Measurements from ENCODE around the gene PPM1A. TPM values are rescaled to one million over a fixed set of nuclear protein-coding genes. Genes with fewer than 3 reads are reported as not detected.

PPM1A gene
- total and polyA plus RNA-seq, 2 of the 8 experiments (the other 6 are each of a cell fraction or from before 2014, with no cell fraction given) = 14.0 to 51.2 TPM

DNA sequence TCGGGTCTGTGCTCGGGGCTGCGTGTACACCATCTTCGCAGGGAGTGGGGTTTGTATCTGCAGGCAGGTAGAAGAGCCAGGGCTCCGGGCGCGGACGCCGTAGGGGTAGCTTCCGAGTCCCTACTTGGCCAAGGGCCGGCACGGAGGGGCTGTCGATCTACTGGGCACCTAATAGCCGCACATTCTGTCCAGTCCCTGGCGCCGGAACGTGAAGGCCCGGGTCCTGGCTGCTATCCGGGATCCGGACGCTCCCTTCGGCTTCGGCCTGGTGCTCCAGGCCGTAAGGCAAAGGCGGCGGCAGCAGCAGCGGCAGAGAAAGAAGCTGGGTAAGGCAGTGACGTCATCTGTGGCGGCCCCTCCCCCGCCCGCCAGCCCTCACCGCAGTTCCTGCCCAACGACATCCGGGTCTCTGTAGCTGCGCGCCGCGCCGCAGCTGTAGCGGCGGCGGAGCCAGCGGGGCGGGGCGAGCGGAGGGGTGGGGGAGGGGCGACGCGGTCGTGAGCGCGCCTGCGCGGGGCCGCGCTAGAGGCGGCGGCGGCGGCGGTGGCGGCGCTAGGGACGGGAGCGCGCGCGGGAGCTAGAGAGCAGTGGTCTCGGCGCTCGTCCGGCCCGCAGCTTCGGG, at the start of gene PPM1A (continued):
- TF ChIP-seq, protein P1, sequence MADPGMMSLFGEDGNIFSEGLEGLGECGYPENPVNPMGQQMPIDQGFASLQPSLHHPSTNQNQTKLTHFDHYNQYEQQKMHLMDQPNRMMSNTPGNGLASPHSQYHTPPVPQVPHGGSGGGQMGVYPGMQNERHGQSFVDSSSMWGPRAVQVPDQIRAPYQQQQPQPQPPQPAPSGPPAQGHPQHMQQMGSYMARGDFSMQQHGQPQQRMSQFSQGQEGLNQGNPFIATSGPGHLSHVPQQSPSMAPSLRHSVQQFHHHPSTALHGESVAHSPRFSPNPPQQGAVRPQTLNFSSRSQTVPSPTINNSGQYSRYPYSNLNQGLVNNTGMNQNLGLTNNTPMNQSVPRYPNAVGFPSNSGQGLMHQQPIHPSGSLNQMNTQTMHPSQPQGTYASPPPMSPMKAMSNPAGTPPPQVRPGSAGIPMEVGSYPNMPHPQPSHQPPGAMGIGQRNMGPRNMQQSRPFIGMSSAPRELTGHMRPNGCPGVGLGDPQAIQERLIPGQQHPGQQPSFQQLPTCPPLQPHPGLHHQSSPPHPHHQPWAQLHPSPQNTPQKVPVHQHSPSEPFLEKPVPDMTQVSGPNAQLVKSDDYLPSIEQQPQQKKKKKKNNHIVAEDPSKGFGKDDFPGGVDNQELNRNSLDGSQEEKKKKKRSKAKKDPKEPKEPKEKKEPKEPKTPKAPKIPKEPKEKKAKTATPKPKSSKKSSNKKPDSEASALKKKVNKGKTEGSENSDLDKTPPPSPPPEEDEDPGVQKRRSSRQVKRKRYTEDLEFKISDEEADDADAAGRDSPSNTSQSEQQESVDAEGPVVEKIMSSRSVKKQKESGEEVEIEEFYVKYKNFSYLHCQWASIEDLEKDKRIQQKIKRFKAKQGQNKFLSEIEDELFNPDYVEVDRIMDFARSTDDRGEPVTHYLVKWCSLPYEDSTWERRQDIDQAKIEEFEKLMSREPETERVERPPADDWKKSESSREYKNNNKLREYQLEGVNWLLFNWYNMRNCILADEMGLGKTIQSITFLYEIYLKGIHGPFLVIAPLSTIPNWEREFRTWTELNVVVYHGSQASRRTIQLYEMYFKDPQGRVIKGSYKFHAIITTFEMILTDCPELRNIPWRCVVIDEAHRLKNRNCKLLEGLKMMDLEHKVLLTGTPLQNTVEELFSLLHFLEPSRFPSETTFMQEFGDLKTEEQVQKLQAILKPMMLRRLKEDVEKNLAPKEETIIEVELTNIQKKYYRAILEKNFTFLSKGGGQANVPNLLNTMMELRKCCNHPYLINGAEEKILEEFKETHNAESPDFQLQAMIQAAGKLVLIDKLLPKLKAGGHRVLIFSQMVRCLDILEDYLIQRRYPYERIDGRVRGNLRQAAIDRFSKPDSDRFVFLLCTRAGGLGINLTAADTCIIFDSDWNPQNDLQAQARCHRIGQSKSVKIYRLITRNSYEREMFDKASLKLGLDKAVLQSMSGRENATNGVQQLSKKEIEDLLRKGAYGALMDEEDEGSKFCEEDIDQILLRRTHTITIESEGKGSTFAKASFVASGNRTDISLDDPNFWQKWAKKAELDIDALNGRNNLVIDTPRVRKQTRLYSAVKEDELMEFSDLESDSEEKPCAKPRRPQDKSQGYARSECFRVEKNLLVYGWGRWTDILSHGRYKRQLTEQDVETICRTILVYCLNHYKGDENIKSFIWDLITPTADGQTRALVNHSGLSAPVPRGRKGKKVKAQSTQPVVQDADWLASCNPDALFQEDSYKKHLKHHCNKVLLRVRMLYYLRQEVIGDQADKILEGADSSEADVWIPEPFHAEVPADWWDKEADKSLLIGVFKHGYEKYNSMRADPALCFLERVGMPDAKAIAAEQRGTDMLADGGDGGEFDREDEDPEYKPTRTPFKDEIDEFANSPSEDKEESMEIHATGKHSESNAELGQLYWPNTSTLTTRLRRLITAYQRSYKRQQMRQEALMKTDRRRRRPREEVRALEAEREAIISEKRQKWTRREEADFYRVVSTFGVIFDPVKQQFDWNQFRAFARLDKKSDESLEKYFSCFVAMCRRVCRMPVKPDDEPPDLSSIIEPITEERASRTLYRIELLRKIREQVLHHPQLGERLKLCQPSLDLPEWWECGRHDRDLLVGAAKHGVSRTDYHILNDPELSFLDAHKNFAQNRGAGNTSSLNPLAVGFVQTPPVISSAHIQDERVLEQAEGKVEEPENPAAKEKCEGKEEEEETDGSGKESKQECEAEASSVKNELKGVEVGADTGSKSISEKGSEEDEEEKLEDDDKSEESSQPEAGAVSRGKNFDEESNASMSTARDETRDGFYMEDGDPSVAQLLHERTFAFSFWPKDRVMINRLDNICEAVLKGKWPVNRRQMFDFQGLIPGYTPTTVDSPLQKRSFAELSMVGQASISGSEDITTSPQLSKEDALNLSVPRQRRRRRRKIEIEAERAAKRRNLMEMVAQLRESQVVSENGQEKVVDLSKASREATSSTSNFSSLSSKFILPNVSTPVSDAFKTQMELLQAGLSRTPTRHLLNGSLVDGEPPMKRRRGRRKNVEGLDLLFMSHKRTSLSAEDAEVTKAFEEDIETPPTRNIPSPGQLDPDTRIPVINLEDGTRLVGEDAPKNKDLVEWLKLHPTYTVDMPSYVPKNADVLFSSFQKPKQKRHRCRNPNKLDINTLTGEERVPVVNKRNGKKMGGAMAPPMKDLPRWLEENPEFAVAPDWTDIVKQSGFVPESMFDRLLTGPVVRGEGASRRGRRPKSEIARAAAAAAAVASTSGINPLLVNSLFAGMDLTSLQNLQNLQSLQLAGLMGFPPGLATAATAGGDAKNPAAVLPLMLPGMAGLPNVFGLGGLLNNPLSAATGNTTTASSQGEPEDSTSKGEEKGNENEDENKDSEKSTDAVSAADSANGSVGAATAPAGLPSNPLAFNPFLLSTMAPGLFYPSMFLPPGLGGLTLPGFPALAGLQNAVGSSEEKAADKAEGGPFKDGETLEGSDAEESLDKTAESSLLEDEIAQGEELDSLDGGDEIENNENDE (IDR thresholded peaks at IDR 0.05; ENCODE audit: insufficient replicate concordance, low read length) = no peak

Data from H1 (cell line).